Stimulated activated CD8-positive, alpha-beta memory T cell treated with anti-CD3 and anti-CD28 coated beads, Interleukin-7, amount 100 ng/mL, for 1 hour (primary cell): ENCODE measurements around the gene PGS1.

ENCODE experiments used
- DNase-seq, 2 donors: peaks; one replicate each; pipeline ENCODE4 v3.0.0-alpha.2; 2020; ENCODE audit warnings: low read depth in 2 of 2

PGS1 gene

DNA sequence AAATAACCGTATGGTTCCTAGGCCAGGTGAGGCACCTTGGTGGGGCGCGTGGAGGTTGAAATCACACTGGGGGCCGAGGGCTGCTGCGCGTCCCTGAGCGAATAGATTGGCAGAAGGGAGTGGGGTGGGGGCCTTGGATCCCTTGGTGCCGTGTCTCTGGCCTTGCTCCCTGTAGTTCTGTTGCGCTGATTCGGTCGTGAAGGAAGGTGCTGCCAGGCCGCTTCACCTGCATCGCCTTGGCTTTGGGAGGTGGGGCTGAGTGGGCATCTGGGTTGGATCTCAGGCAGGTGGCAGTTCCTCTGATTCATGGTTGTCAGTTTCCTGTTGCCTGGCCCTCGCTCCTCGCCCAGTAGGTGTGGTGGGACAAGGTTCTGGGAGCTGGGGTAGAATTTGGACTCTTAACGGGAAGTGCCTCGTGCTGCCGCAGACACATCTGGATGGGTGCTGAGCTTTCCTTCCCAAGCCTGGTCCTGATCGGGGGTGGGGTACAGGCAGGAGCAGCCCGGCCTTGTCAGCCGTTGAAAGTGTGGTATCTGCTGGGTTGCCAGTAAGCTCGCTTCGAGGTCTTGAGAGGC lies 30.1 kb downstream of the PGS1 start:
- no peak for DNase-seq

- no peak for DNase-seq
Measured at GRCh38 chr17:78409191-78409928, 30.9 kb downstream of the PGS1 start.

DNA sequence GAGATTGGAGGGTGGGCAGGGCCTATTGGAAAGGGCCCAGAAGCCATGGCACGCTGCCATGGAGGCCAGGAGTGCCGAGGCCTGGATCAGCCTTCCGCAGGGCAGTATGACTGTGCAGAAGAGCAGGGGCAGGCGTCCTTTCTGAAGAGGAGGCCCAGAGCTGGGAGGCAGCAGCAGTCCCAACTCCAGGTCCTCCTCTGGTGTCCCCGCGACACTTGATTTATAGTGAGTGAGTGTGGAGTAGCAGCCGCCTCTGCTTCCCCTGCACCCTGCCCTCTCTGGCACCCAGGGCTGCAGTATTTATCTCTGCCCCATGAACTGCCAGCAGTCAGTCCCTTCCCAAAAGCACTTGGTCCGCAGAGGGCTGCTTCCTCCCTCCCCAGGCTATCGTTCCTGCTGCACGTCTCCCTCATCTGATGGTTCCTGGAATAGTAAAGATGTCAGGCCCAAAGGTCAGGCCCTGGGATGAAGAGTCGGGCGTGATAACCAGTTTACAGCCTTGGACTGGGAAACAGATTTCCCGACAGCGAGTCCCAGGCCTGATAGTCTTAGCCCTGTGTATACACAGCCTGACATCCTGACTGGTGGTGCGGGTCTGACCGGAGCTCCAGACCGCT lies 32.9 kb downstream of the PGS1 start:
- no peak for DNase-seq

DNA sequence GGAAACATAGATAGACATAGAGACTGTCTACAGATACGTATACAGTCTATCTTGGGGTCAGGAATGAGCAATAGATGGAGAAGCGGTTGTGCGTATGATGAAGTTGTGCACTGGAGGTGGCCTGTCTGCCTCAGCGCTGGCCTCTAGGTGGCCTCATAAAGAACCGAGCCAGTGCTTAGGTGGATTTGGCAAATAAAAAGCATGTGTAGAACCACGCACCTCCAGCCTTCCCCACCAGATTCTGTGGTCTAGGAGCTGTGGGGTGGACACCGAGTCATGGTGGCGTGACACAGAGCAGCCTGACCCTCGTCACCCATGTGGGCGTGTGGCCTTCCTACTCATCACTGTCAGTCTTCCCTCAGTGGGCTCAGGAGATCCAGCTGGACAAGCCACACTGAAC lies 34.0 kb downstream of the PGS1 start:
- DNase-seq: no peak

GRCh38 chr17:78414178-78415162 lies 36.0 kb downstream of the PGS1 start:
- DNase-seq: peak in 1 of 2 donors; percentile 13

- no peak for DNase-seq
Measured at GRCh38 chr17:78415821-78416711, 37.6 kb downstream of the PGS1 start.

DNA sequence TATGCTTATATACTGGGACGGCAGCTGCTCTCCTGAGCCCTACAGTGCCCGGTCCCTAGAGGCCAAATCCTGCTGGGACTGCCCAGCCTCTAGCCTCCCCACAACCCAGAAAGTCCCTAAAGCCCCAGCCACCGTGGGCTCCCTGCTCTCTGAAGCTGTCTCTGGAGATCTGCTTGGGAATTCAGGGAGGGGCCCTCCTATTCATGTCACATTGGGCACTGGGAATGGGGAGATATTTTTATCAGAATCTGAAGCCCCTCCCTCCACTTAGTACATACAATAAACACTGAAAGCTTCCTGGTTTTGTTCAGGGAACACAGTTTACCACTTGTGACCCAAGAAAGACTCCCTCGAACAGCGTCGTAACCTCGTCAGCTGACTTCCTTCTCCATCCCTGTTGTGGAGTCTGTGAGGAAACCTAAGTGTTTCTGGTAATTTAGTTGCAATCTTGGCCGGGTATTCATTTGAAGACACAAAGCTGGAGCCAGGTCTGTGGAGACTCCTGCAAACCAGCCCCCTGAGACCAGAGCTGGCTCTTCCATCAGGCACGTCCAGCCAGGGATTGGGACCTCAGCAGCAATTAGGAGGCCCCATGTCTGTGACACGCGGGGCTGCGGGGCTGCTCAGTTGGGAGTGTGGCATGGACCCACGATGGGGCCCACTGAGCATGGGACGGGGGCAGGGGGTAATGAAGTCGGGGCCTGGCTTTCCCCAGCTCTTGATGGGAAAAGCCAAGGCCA lies 38.5 kb downstream of the PGS1 start:
- no peak for DNase-seq

DNA sequence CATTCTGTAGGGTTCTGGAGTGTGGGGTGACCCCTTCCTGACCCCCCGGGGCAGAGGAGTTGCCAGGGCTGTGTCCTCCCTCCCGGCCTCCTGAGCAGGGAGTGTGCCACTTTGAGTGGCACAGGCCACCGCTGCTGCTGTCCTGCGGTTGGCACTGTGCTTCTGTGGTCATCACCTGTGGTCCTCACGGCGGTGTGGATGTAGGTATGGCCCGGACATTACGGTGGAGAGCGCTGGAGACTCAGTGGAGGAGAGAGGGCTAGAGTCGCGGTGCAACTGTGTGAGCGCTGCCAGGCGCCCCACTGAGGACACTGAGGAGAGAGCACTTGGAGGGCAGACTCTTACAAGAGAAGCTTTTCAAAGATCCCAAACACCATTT lies 39.1 kb downstream of the PGS1 start:
- no peak for DNase-seq

DNA sequence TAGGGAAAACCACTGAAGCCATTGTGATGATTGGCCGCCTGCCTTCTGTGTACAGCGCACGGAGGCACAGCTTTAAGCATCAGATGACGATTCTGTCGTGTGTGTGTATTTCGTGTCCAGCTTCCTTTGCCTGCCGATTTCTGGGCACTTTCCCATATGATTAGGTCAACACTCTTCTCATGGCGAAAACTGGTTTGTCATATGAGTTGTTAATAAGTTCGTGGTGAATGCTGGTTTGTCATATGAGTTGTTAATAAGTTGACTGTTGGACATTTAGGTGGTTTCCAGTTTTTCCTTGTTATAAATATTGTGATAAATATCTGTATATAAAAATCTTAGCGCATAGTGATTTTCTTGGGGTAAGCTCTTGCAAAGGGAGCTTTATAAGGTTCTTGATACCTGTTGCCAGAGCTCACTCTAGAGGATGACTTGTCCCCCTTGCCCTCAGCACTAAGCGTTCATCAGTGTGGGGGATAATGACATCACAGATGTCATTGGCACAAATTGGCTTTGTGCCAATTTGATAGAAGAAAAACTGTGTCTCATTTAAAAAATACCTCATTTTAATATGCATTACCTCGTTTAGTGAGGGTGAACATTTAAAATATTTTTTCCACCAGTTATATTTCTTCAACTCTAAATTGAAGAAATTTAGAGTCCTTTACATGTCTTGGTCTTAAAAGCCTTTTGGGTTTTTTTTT lies 40.0 kb downstream of the PGS1 start:
- no peak for DNase-seq

DNA sequence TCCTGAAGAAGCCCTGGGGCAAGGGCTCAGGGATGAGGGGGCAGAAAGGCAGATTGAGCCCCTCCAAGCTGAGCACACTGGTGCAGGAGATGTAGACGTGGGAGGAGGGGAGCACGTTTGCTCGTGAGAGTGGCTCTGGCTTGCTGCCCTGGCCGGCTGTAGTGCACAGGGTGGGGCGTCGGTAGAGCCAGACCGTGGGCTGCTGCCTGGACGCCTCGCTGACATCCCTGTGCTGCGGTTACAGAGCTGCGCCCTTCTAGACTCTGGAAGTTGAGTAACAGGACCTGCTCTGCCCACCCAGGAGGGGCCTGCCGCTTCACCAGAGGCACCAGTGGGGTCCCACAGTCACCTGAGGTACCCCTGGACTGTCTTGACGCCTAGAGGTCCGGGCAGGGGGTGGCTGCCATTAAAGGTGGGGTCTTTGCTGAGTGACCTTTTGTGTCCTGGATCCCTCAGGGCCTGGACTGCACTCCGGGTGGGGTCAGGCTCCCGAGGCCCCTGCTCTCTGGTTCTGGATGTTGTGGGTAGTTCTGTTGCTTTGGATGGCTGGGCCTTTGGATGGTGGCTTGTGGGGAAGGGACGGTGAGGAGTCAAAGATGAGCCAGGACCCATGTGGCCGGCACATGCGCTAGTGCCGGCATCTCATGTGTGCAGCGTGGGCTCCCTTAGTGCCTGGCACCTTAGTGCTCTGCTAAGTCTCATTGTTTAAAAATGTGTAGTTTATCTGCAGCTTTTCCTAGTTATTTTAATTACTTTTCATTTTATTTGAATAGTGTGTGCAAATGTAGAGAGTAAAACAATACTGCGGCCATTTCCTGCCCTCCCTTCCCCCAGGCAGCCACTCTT lies 41.7 kb downstream of the PGS1 start:
- no peak for DNase-seq

DNA sequence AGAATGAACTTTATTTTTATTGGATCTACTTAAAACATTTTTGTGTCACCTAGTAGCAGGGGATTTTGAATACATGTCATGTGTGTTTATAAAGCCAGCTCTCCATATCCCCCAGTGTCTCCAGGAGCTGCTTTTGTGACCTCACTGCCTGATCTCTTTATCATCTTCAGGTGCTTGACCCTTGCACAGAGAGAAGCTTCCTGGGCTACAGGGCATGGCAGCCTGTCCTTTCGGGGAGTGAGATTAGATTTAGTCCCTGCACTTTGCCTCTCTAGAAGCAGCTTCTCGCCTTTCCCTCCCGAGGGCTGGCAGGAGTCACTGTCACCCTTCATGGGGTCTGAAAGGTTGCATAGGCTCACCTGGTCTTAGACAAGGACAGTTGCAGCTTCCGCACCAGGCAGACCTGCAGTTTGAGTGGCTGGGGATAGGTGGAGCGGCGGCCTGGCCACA lies 42.7 kb downstream of the PGS1 start:
- no peak for DNase-seq

GRCh38 chr17:78421534-78422266 lies 43.3 kb downstream of the PGS1 start:
- peak; percentile 44 to 60 for DNase-seq

DNA sequence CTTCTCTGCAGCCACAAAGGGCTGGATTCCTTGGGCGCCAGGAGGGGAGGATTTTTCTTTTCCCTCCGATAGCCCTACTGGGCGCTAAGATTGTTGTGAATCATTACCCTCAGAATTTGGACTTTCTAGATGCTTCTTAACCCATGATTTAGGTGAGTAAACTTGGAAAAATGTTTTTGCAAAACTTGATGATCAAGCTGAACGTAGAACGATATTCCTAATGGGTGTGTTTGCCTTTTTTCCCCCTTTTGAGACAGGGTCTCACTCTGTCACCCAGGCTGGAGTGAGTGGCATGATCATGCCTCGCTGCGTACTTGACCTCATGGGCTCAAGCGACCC lies 43.8 kb downstream of the PGS1 start:
- DNase-seq: no peak

DNA sequence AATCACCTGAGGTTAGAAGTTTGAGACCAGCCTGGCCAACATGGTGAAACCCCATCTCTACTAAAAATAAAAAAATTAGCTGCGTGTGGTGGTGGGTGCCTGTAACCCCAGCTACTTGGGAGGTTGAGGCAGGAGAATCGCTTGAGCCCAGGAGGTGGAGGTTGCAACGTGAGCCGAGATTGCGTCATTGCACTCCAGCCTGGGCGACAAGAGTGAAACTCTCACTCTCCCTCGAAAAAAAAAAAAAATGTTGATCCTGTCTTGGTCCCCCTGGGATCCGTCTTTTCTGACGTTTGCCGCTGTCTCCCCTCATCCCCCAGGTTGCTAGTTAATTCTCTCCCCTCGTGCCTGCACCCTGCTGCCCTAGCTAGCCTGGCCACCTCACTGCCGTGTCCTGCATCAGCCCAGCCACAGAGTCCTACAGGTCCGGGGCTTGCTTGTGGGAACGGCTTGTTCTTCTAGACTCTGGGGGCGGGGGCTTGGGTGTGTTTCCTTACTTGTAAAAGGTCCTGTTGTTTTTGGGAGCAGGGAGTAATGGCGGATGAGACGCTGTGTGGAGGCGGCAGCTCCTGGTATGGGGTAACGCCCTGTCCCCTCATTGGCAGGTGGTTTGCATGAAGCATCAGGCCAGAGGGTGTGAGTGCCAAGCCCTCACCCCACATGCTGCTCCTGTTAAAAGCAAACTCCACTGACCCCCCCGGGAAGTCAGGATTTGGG lies 44.6 kb downstream of the PGS1 start:
- no peak for DNase-seq

GRCh38 chr17:78423961-78424675 lies 45.7 kb downstream of the PGS1 start:
- DNase-seq: no peak

DNA sequence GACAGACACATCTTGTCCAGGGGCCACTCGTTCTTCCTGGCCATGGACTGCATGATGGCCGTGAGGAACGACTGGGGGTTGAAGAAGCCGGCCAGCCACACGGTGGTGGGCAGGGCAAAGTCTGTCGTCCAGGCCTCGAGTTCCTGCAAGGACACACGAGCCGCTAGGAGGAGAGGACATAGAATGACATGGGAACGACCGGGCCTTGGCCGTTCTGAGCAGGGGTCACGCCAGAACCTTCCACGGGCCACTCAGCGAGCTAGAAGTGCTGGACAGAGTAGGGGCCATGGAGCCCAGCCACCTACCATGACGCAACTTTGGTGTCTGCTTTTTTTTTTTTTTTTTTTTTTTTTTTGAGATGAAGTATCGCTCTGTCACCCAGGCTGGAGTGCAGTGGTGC lies 47.0 kb downstream of the PGS1 start:
- no peak for DNase-seq
